GM12878 (cell line): Measurements from ENCODE around the gene DNAH2.

ENCODE experiments used
- CHD2 ChIP-seq: IDR thresholded peaks from 2 replicates; pipeline ENCODE4 v1.6.1; 2011; ENCODE audit warnings: low read depth, low read length, improper control_type of control experiment, borderline replicate concordance
- ESRRA ChIP-seq: IDR thresholded peaks from 2 replicates; pipeline ENCODE4 v1.6.1; 2012; ENCODE audit warnings: mild to moderate bottlenecking, low read length, improper control_type of control experiment
- RCOR1 ChIP-seq: conservative IDR thresholded peaks from 2 replicates; pipeline ENCODE4 v1.6.1; 2012; ENCODE audit warnings: low read depth, low read length, improper control_type of control experiment
- YBX1 ChIP-seq: fragments of 450-650 bp; IDR thresholded peaks from 2 replicates; pipeline ENCODE4 v1.6.1; 2016; ENCODE audit warnings: antibody characterized with exemption
- ZNF274 ChIP-seq: IDR thresholded peaks from one replicate; pipeline ENCODE4 v1.8.0; 2011; ENCODE audit not compliant: insufficient read length, insufficient read depth
- TF ChIP-seq, protein P1 (sequence below), 3 experiments: IDR thresholded peaks in 2 of 3; conservative IDR thresholded peaks in 1 of 3; 2 replicates each; pipeline ENCODE4 v1.5.1; 2011; ENCODE audit warnings: low read depth in 3 of 3, low read length in 3 of 3, mild to moderate bottlenecking in 3 of 3, control low read depth in 2 of 3, moderate library complexity in 2 of 3, inconsistent platforms in 1 of 3, mixed read lengths in 1 of 3; ENCODE audit not compliant: control insufficient read depth in 2 of 3, insufficient read depth in 1 of 3; ENCODE audit errors: extremely low read depth in 1 of 3
- TF ChIP-seq, protein P2 (sequence below): IDR thresholded peaks from 2 replicates; pipeline ENCODE4 v1.6.1; 2012; ENCODE audit warnings: mild to moderate bottlenecking, low read depth, low read length

DNA sequence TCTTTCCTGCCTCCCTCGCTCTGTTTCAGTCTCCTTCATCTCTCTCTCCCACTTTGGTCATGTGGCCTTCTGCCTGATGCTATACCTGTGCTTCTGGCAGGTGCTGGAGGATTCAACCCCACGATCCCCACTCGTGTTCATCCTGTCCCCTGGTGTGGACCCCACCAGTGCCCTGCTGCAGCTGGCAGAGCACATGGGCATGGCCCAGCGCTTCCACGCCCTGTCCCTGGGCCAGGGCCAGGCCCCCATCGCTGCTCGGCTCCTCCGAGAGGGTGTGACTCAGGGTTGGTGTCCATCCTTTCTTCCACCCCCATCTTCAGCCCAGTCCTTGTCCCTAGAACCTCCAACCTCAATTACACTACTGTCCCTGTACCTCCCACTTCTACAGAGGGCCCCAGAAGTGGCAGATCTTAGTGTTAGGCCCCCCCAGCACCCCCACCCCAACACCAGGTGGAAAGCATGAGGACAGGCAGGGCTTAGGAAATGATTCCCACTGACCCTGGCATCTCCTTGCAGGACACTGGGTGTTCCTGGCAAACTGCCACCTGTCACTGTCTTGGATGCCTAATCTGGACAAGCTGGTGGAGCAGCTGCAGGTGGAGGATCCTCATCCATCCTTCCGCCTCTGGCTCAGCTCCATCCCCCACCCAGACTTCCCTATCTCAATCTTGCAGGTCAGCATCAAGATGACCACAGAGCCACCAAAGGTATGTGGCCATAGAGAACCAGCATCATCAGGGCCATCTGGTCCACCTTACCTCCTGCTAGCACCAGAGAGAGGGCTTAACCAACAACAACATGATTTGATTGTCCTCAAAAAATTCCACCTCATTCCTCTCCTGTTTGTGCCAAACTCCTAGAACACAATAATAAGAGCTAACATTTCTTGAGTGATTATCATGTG is 106.7 kb downstream of the DNAH2 start:
- TF ChIP-seq, protein P1, sequence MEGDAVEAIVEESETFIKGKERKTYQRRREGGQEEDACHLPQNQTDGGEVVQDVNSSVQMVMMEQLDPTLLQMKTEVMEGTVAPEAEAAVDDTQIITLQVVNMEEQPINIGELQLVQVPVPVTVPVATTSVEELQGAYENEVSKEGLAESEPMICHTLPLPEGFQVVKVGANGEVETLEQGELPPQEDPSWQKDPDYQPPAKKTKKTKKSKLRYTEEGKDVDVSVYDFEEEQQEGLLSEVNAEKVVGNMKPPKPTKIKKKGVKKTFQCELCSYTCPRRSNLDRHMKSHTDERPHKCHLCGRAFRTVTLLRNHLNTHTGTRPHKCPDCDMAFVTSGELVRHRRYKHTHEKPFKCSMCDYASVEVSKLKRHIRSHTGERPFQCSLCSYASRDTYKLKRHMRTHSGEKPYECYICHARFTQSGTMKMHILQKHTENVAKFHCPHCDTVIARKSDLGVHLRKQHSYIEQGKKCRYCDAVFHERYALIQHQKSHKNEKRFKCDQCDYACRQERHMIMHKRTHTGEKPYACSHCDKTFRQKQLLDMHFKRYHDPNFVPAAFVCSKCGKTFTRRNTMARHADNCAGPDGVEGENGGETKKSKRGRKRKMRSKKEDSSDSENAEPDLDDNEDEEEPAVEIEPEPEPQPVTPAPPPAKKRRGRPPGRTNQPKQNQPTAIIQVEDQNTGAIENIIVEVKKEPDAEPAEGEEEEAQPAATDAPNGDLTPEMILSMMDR (IDR thresholded peaks at IDR 0.05 in 2 of 3, conservative IDR thresholded peaks at IDR 0.05 in 1 of 3; ENCODE audit: control insufficient read depth in 2 of 3, extremely low read depth in 1 of 3, insufficient read depth in 1 of 3, low read depth in 3 of 3, low read length in 3 of 3), result no peak
- TF ChIP-seq ESRRA (no peak), RCOR1 (no peak), CHD2 (no peak), ZNF274 (no peak), YBX1 (no peak)
- TF ChIP-seq, protein P2, sequence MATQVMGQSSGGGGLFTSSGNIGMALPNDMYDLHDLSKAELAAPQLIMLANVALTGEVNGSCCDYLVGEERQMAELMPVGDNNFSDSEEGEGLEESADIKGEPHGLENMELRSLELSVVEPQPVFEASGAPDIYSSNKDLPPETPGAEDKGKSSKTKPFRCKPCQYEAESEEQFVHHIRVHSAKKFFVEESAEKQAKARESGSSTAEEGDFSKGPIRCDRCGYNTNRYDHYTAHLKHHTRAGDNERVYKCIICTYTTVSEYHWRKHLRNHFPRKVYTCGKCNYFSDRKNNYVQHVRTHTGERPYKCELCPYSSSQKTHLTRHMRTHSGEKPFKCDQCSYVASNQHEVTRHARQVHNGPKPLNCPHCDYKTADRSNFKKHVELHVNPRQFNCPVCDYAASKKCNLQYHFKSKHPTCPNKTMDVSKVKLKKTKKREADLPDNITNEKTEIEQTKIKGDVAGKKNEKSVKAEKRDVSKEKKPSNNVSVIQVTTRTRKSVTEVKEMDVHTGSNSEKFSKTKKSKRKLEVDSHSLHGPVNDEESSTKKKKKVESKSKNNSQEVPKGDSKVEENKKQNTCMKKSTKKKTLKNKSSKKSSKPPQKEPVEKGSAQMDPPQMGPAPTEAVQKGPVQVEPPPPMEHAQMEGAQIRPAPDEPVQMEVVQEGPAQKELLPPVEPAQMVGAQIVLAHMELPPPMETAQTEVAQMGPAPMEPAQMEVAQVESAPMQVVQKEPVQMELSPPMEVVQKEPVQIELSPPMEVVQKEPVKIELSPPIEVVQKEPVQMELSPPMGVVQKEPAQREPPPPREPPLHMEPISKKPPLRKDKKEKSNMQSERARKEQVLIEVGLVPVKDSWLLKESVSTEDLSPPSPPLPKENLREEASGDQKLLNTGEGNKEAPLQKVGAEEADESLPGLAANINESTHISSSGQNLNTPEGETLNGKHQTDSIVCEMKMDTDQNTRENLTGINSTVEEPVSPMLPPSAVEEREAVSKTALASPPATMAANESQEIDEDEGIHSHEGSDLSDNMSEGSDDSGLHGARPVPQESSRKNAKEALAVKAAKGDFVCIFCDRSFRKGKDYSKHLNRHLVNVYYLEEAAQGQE, result no peak
